H9 (cell line): ENCODE measurements around the gene SAMM50. TPM values are rescaled to one million over a fixed set of nuclear protein-coding genes. Genes with fewer than 3 reads are reported as not detected.

Source experiments
- DNase-seq: peaks from one replicate; pipeline ENCODE4 v3.0.0-alpha.2; 2017
- H2AFZ ChIP-seq: one replicate; pipeline ENCODE4 v1.6.1; 2013; ENCODE audit warnings: mild to moderate bottlenecking, low read length, control low read depth, moderate library complexity
- H2AK5ac ChIP-seq: 2 replicates; pipeline ENCODE4 v1.6.1; 2013; ENCODE audit warnings: low read length, control low read depth, mixed read lengths; ENCODE audit not compliant: insufficient read length
- H2BK120ac ChIP-seq: one replicate; pipeline ENCODE4 v1.6.1; 2013; ENCODE audit warnings: low read depth, mild to moderate bottlenecking, low read length, control low read depth, inconsistent platforms; ENCODE audit not compliant: poor library complexity, severe bottlenecking
- H2BK12ac ChIP-seq: 2 replicates; pipeline ENCODE4 v1.6.1; 2013; ENCODE audit warnings: low read length, control low read depth, mixed read lengths, low read depth; ENCODE audit not compliant: insufficient read length
- H2BK15ac ChIP-seq: 2 replicates; pipeline ENCODE4 v1.6.1; 2013; ENCODE audit warnings: low read depth, low read length, control low read depth
- H2BK20ac ChIP-seq: one replicate; pipeline ENCODE4 v1.6.1; 2013; ENCODE audit warnings: low read depth, mild to moderate bottlenecking, low read length, control low read depth, inconsistent platforms; ENCODE audit not compliant: poor library complexity, severe bottlenecking
- H2BK5ac ChIP-seq: 2 replicates; pipeline ENCODE4 v1.6.1; 2013; ENCODE audit warnings: low read length, control low read depth, mixed read lengths; ENCODE audit not compliant: insufficient read length
- H3K14ac ChIP-seq: 2 replicates; pipeline ENCODE4 v1.6.1; 2013; ENCODE audit warnings: low read length, control low read depth; ENCODE audit not compliant: insufficient read depth
- H3K18ac ChIP-seq: 2 replicates; pipeline ENCODE4 v1.6.1; 2013; ENCODE audit warnings: low read depth, mild to moderate bottlenecking, mixed read lengths, low read length, control low read depth; ENCODE audit not compliant: insufficient read length
- H3K23ac ChIP-seq: 2 replicates; pipeline ENCODE4 v1.6.1; 2013; ENCODE audit warnings: low read length, control low read depth, mixed read lengths, low read depth; ENCODE audit not compliant: insufficient read length
- H3K23me2 ChIP-seq: 2 replicates; pipeline ENCODE4 v1.6.1; 2013; ENCODE audit warnings: low read depth, mild to moderate bottlenecking, mixed read lengths, low read length, control low read depth; ENCODE audit not compliant: insufficient read length, poor library complexity, severe bottlenecking
- H3K27ac ChIP-seq: 2 replicates; pipeline ENCODE4 v1.5.1; 2013; ENCODE audit warnings: low read length, control low read depth, mixed read lengths, low read depth; ENCODE audit not compliant: insufficient read length
- H3K27me3 ChIP-seq: 2 replicates; pipeline ENCODE4 v1.6.1; 2013; ENCODE audit warnings: low read length, control low read depth, inconsistent platforms; ENCODE audit not compliant: insufficient read depth
- H3K4ac ChIP-seq: 2 replicates; pipeline ENCODE4 v1.6.1; 2013; ENCODE audit warnings: low read depth, mild to moderate bottlenecking, control low read depth, inconsistent platforms, low read length, moderate library complexity
- H3K4me1 ChIP-seq: 2 replicates; pipeline ENCODE4 v1.6.1; 2013; ENCODE audit warnings: low read length, control low read depth, inconsistent platforms; ENCODE audit not compliant: insufficient read depth
- H3K4me2 ChIP-seq: 2 replicates; pipeline ENCODE4 v1.6.1; 2013; ENCODE audit warnings: low read length, control low read depth, mixed read lengths; ENCODE audit not compliant: insufficient read length, insufficient read depth
- H3K56ac ChIP-seq: 2 replicates; pipeline ENCODE4 v1.6.1; 2013; ENCODE audit warnings: low read depth, mild to moderate bottlenecking, mixed read lengths, low read length, control low read depth; ENCODE audit not compliant: insufficient read length
- H3K79me1 ChIP-seq: 2 replicates; pipeline ENCODE4 v1.6.1; 2013; ENCODE audit warnings: low read depth, mild to moderate bottlenecking, moderate library complexity, low read length, control low read depth, inconsistent platforms; ENCODE audit not compliant: insufficient read depth, poor library complexity, severe bottlenecking
- H3K79me2 ChIP-seq: 2 replicates; pipeline ENCODE4 v1.6.1; 2013; ENCODE audit warnings: low read length, control low read depth, inconsistent platforms; ENCODE audit not compliant: insufficient read depth
- H3K9ac ChIP-seq: 2 replicates; pipeline ENCODE4 v1.6.1; 2013; ENCODE audit warnings: low read length, control low read depth, mixed read lengths; ENCODE audit not compliant: insufficient read length; ENCODE audit errors: extremely low read depth
- H3K9me3 ChIP-seq: one replicate; pipeline ENCODE4 v1.6.1; 2013; ENCODE audit warnings: low read depth, low read length, inconsistent platforms; ENCODE audit not compliant: control insufficient read depth
- H3T11ph ChIP-seq: one replicate; pipeline ENCODE4 v1.6.1; 2013; ENCODE audit warnings: mild to moderate bottlenecking, low read length, control low read depth, inconsistent platforms
- H4K20me1 ChIP-seq: one replicate; pipeline ENCODE4 v1.6.1; 2013; ENCODE audit not compliant: control insufficient read depth, insufficient read length, insufficient read depth
- H4K5ac ChIP-seq: 2 replicates; pipeline ENCODE4 v1.6.1; 2013; ENCODE audit warnings: low read depth, mild to moderate bottlenecking, mixed read lengths, low read length, control low read depth; ENCODE audit not compliant: insufficient read length
- H4K8ac ChIP-seq: replicated peaks from 2 replicates; pipeline ENCODE4 v1.6.1; 2013; ENCODE audit warnings: low read length, control low read depth, mixed read lengths, low read depth; ENCODE audit not compliant: insufficient read length
- H4K91ac ChIP-seq: 2 replicates; pipeline ENCODE4 v1.6.1; 2013; ENCODE audit warnings: low read depth, mild to moderate bottlenecking, moderate library complexity, mixed read lengths, low read length, control low read depth; ENCODE audit not compliant: insufficient read length
- H3K27ac Mint-ChIP-seq, 3 experiments: 2 replicates in 2 of 3; 3 replicates in 1 of 3; pipeline ENCODE4 v1.8.0; 2020 to 2021; ENCODE audit warnings: mixed read lengths in 3 of 3, mild to moderate bottlenecking in 1 of 3, moderate library complexity in 1 of 3
- H3K27me3 Mint-ChIP-seq: 2 replicates; pipeline ENCODE4 v1.8.0; 2021; ENCODE audit warnings: low read depth, mild to moderate bottlenecking, moderate library complexity, mixed read lengths
- H3K36me3 Mint-ChIP-seq, 3 experiments: 2 replicates in 2 of 3; 3 replicates in 1 of 3; pipeline ENCODE4 v1.8.0; 2020 to 2021; ENCODE audit warnings: low read depth in 3 of 3, mixed read lengths in 3 of 3; ENCODE audit not compliant: insufficient read depth in 1 of 3
- H3K4me1 Mint-ChIP-seq, 2 experiments: 2 replicates each; pipeline ENCODE4 v1.8.0; 2020; ENCODE audit warnings: mixed read lengths in 2 of 2
- H3K4me3 Mint-ChIP-seq, 2 experiments: 2 replicates in 1 of 2; 3 replicates in 1 of 2; pipeline ENCODE4 v1.8.0; 2020 to 2021; ENCODE audit warnings: mild to moderate bottlenecking in 2 of 2, mixed read lengths in 2 of 2, moderate library complexity in 1 of 2
- H3K9me3 Mint-ChIP-seq, 2 experiments: 2 replicates in 1 of 2; 3 replicates in 1 of 2; pipeline ENCODE4 v1.8.0; 2020; ENCODE audit warnings: mild to moderate bottlenecking in 2 of 2, mixed read lengths in 2 of 2, moderate library complexity in 1 of 2
- CTCF ChIP-seq: fragments of 200-600 bp; sonication (generic); conservative IDR thresholded peaks from 3 replicates; pipeline ENCODE4 v1.8.0; 2021; ENCODE audit warnings: antibody characterized with exemption, mild to moderate bottlenecking
- WGBS: extraction: QIAGEN DNeasy Blood & Tissue Kit; methylation state at CpG from one replicate; pipeline ENCODE4 v1.1.7; 2013; ENCODE audit warnings: missing lambda C conversion rate, low lambda C conversion rate, mixed read lengths; ENCODE audit not compliant: insufficient read length; ENCODE audit errors: extremely low coverage; 5-methylcytosine and 5-hydroxymethylcytosine counted together
- total RNA-seq: library from RNA; stranded (reverse); gene quantifications from 2 replicates; pipeline ENCODE4 v1.2.1, GENCODE V29; 2021

Gene SAMM50
- total RNA-seq, 1 experiment from 2014 or later, result 57.2 TPM

DNA sequence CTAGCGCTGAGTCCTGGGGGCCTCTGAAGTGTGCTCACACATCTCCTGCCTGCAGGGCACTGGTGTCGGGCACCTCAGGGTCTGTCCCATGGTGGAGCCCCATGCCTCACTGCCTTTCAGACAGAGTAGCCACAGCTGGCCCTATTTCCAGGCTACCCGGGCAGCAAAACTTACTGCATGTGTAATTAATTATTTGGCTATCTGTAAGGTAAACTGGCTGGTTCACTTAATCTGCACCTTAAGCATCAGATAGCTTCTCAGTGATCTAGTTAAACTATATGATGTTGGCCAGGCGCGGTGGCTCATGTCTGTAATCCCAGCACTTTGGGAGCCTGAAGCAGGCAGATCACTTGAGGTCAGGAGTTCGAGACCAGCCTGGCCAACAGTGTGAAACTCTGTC is 26.3 kb upstream of the SAMM50 start:
- no peaks in the 10 kb centered on the region for H3K27me3 Mint-ChIP-seq
- Histone ChIP-seq H3K9ac (no peak overlapping the region), H3K79me1 (no peaks in the 10 kb centered on the region), H4K91ac (no peak overlapping the region), H2BK5ac (no peak overlapping the region), H2BK15ac (no peak overlapping the region), H4K20me1 (no peaks in the 10 kb centered on the region), H3K4ac (no peak overlapping the region), H3K9me3 (no peaks in the 10 kb centered on the region), H2BK120ac (no peak overlapping the region), H3K56ac (no peak overlapping the region), H3K4me2 (no peak overlapping the region), H2AFZ (no peak overlapping the region), H3K23ac (no peak overlapping the region), H3K18ac (no peak overlapping the region), H3K14ac (no peak overlapping the region), H2BK20ac (no peak overlapping the region), H3K27ac (no peak overlapping the region), H2AK5ac (no peak overlapping the region), H4K8ac (no peak overlapping the region), H3K79me2 (no peaks in the 10 kb centered on the region; the same call in 1 of the 2 replicates), H3K4me1 (no peaks in the 10 kb centered on the region; the same call in 1 of the 2 replicates), H3T11ph (no peak overlapping the region), H3K23me2 (no peaks in the 10 kb centered on the region), H3K27me3 (no peaks in the 10 kb centered on the region), H2BK12ac (no peak overlapping the region), H4K5ac (no peak overlapping the region)
- H3K4me3 Mint-ChIP-seq, result no peak overlapping the region
- H3K4me1 Mint-ChIP-seq, result peaks cover 17 to 22% of the 10 kb centered on the region in 2 experiments
- peak overlapping the region in 1 of 3 experiments; percentile 62; a peak in 2 of 7 replicates for H3K27ac Mint-ChIP-seq
- DNase-seq, result no peak
- peaks cover 54 to 68% (median 66%) of the 10 kb centered on the region in 3 experiments for H3K36me3 Mint-ChIP-seq
- no peak for TF ChIP-seq CTCF
- no CpG with 5 or more reads among the region's 6 CpGs for WGBS
- H3K9me3 Mint-ChIP-seq, result no peaks in the 10 kb centered on the region; a peak in 1 of 5 replicates
